GM10266 (cell line): Measurements from ENCODE around the gene FAM110C.
"Not testable (repeated sequence)": the region's sequence is repeated elsewhere in the genome, so short reads cannot be mapped to it uniquely, and the experiment has no call there.

ENCODE experiments used
- DNase-seq: peaks from one replicate; pipeline ENCODE4 v3.0.0; 2012; ENCODE audit errors: extremely low spot score
- TF ChIP-seq, protein P1 (sequence below): IDR thresholded peaks from 2 replicates; pipeline ENCODE4 v1.5.1; 2012; ENCODE audit warnings: mild to moderate bottlenecking, low read depth; ENCODE audit not compliant: control insufficient read depth, insufficient read depth; ENCODE audit errors: missing control alignments

FAM110C gene

GRCh38 chr2:80378-80777 lies 34.1 kb upstream of the FAM110C start:
- TF ChIP-seq, protein P1, sequence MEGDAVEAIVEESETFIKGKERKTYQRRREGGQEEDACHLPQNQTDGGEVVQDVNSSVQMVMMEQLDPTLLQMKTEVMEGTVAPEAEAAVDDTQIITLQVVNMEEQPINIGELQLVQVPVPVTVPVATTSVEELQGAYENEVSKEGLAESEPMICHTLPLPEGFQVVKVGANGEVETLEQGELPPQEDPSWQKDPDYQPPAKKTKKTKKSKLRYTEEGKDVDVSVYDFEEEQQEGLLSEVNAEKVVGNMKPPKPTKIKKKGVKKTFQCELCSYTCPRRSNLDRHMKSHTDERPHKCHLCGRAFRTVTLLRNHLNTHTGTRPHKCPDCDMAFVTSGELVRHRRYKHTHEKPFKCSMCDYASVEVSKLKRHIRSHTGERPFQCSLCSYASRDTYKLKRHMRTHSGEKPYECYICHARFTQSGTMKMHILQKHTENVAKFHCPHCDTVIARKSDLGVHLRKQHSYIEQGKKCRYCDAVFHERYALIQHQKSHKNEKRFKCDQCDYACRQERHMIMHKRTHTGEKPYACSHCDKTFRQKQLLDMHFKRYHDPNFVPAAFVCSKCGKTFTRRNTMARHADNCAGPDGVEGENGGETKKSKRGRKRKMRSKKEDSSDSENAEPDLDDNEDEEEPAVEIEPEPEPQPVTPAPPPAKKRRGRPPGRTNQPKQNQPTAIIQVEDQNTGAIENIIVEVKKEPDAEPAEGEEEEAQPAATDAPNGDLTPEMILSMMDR: no peak
- no peak for DNase-seq

GRCh38 chr2:71309-72035 lies 25.2 kb upstream of the FAM110C start:
- TF ChIP-seq, protein P1: no peak
- no peak for DNase-seq

DNA sequence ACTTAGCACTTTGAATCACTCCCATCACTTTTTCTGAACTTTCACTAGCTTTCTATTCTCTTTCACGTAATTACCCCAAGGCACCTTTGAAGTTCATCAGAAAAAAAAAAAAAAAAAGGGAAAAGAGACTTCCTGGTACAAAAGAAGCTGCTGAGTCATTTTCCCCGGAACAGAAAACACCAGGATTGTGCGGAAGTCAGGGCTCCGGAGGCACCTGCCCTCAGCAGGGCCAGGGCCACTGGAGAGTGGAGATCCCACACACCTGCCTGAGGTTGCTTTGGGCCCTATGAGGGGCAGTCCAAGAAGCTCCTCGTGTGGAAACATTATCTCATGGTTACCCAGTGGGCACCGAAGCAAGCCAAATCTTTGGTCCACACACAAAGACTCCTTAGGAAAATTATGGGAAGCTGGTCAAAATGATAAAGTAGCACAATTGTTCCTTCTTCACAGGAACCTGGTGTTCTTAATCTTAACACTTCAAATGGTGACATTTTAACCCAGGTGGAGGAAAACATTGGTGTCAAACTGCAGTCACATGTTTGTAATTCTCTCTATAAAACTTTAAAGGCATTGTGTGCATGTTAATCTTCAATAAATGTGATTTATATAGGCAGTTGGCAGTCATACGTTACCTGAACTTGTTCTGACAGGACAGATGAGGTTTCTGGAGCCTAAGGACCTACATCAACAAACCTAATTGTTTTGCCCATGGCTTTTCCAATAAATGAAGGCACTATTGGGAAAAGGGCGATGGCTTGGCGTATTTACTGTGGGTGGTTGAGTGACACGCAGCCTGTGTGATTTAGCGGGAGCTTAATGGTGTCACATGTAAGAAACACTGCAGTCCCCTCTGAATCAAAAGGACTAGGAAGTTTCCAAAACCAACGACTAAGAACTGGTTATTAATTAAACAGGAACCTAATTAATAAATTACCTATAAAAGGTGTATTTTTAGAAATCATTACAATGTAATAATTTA lies 23.4 kb upstream of the FAM110C start:
- no peak for DNase-seq
- TF ChIP-seq, protein P1: no peak

- not testable (repeated sequence) for DNase-seq
These were observed 22.3 kb upstream of the FAM110C start for GRCh38 chr2:68637-69036.

DNA sequence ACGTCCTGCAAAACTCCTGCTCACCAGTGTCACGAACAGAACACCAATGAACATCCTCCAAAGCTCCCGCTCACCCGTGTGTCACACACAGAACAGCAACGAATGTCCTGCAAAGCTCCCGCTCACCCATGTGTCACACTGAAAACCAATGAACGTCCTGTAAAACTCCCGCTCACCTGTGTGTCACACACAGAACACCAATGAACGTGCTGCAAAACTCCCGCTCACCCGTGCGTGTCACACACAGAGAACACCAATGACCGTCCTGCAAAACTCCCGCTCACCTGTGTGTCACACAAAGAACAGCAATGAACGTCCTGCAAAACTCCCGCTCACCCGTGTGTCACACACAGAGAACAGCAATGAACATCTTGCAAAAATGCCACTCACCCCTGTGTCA lies 20.5 kb upstream of the FAM110C start:
- no peak for DNase-seq
- TF ChIP-seq, protein P1: no peak

GRCh38 chr2:65121-65520 lies 18.8 kb upstream of the FAM110C start:
- no peak for DNase-seq
- TF ChIP-seq, protein P1: no peak

GRCh38 chr2:55587-56448 lies 9.5 kb upstream of the FAM110C start:
- DNase-seq: no peak
- TF ChIP-seq, protein P1: no peak
